ENCODE measurements around the gene CIAPIN1.

CIAPIN1 gene

DNA sequence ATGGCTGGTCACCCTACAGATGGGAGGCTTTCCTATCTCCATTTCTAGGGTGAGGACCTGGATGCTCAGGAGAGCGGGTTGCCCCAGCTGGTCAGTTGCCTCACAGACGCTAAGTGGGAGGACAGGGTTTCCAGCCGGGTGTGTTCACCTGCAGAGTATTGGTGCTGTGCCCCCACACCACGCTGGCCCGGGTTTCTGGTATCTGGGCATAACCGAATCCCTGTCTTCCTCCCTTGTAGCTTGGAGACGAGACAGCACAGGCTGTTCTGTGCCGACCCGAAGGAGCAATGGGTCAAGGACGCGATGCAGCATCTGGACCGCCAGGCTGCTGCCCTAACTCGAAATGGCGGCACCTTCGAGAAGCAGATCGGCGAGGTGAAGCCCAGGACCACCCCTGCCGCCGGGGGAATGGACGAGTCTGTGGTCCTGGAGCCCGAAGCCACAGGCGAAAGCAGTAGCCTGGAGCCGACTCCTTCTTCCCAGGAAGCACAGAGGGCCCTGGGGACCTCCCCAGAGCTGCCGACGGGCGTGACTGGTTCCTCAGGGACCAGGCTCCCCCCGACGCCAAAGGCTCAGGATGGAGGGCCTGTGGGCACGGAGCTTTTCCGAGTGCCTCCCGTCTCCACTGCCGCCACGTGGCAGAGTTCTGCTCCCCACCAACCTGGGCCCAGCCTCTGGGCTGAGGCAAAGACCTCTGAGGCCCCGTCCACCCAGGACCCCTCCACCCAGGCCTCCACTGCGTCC is 65.2 kb downstream of the CIAPIN1 start:
- ATAC-seq, result no peak

DNA sequence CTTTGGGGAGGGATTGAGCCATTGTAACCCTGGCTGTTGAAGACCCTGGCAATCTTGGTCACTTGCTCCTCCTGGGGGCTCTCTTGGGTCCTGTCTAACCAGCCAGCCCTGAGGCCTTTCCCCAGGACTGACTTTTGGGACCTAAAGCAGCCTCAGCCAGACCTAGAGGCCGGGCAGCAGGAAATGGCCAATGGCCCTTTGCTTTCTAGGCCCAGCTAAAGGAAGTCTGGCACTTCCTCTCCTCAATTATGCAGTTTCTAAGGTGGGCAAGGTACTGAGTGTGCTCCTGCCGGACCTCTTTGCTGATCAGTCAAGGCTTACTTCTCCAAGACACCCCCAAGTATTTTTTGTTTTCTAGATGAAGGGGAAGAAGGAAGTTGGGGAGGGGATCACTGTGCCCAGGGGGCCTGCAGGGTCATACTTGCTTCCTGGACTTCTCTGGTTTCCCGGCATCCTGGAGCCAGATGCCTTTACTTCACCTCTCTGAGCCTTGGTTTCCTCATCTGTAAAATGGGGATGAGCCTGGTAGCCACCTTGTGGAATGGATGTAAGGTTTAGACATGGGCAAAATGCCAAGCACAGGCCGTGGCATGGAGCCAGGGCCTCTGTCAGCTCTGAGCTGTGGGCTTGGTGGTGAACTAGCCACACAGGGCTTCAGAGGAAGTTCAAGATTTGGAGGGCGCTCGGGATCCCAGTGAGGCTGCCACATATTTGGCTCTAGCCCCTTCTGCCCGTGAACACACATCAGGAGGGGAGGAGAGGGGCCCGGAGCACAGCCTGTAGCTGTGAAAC is 66.3 kb downstream of the CIAPIN1 start:
- no peak for ATAC-seq

DNA sequence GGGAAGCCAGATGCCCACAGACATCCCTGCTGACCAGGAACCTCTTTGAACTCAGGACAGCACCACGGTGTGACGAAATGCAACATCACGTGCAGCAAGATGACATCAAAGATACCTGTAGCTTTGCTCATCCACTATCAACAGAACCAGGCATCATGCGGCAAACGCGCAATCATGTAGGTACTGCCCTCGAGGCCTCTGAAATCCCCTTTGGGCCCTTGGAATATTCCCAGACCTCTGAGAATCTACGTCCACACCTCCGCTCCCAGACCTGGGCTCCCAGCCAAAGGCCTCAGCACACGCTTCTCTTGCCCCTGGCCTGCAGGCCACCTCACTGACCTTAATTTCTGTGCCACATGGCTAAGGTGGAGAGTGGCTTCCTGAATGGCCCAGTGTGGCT is 67.6 kb downstream of the CIAPIN1 start:
- no peak for ATAC-seq

All from activated CD4-positive, CD25-positive, alpha-beta regulatory T cell treated with anti-CD3 and anti-CD28 coated beads, Interleukin-2, amount 50 U/mL, for 24 hours (primary cell).